Stomach smooth muscle (tissue), 2 donors: ENCODE data around the gene USF3.
"Not testable (repeated sequence)": the region's sequence is repeated elsewhere in the genome, so short reads cannot be mapped to it uniquely, and the experiment has no call there.

Experiments used
- H3K27ac ChIP-seq: one replicate; pipeline ENCODE4 v1.7.0; 2013; ENCODE audit warnings: mild to moderate bottlenecking, low read length, inconsistent platforms
- H3K27me3 ChIP-seq, 2 donors: one replicate each; pipeline ENCODE4 v1.7.0; 2013; ENCODE audit warnings: low read length in 2 of 2; ENCODE audit not compliant: insufficient read depth in 2 of 2, control insufficient read depth in 1 of 2
- H3K36me3 ChIP-seq, 2 donors: one replicate each; pipeline ENCODE4 v1.7.0; 2013; ENCODE audit warnings: low read length in 2 of 2; ENCODE audit not compliant: control insufficient read depth in 2 of 2, insufficient read depth in 2 of 2
- H3K4me1 ChIP-seq: one replicate; pipeline ENCODE4 v1.7.0; 2013; ENCODE audit warnings: low read length; ENCODE audit not compliant: control insufficient read depth, insufficient read depth
- H3K4me3 ChIP-seq, 2 donors: one replicate each; pipeline ENCODE4 v1.7.0; 2013; ENCODE audit warnings: low read length in 2 of 2
- H3K9ac ChIP-seq, 2 donors: one replicate each; pipeline ENCODE4 v1.7.0; 2013; ENCODE audit warnings: low read length in 2 of 2, mild to moderate bottlenecking in 1 of 2
- H3K9me3 ChIP-seq, 2 donors: one replicate each; pipeline ENCODE4 v1.7.0; 2013; ENCODE audit warnings: low read length in 2 of 2; ENCODE audit not compliant: control insufficient read depth in 2 of 2
- donor health status: healthy.
- donor health status: Pancreatic carcinoma.

Gene USF3

GRCh38 chr3:113658107-113658506, 38.3 kb downstream of the USF3 start:
- H3K9me3 ChIP-seq, result no peaks in the 10 kb centered on the region
- no peak overlapping the region for H3K9ac ChIP-seq
- no peak overlapping the region for H3K4me3 ChIP-seq
- H3K36me3 ChIP-seq, result peaks cover 9 to 17% of the 10 kb centered on the region in 2 donors
- no peak overlapping the region for H3K27ac ChIP-seq
- peaks cover 13% of the 10 kb centered on the region for H3K4me1 ChIP-seq
- H3K27me3 ChIP-seq, result no peaks in the 10 kb centered on the region

- Histone ChIP-seq H3K9me3 (no peaks in the 10 kb centered on the region), H3K36me3 (peaks cover 8 to 9% of the 10 kb centered on the region in 2 donors), H3K9ac (no peak overlapping the region), H3K4me1 (no peaks in the 10 kb centered on the region), H3K27me3 (no peaks in the 10 kb centered on the region), H3K4me3 (no peak overlapping the region), H3K27ac (no peak overlapping the region)
Measured at GRCh38 chr3:113654851-113655250, 41.6 kb downstream of the USF3 start.

GRCh38 chr3:113654310-113654709, 42.1 kb downstream of the USF3 start:
- H3K4me1 ChIP-seq, result no peaks in the 10 kb centered on the region

DNA sequence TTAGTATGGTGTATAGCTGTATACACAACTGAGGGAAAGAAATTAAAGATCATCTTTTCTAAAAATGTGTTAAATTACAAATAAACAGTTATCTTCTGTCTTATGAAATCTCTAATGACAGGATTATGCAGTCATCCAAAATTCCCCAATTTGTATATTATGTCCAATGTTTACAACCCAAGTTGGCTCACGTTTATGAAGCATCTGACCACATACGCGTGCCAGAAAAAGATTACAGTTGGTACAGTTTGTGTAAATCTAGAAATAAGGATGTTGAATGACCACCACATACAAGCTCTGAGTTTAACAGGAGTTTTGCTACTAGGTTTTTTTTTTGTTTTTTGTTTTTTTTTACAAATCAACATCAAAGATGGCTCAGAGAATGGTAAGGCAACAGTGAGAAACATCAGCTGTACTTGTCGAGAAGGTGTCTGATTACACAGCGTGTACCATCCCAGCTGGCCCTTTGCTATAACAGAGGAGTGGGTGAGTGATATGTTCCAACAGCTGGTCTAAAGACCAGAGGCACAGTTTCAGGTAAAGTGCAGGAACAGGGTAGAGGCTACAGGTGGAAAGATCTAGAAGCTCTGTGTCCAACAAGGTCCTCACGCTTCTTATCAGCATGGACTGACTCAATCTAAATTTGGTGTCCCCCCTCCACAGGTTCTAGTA, 47.1 kb downstream of the USF3 start:
- Histone ChIP-seq H3K27ac (no peak overlapping the region), H3K36me3 (no peaks in the 10 kb centered on the region), H3K4me1 (no peaks in the 10 kb centered on the region), H3K4me3 (no peak overlapping the region), H3K9ac (no peak overlapping the region), H3K27me3 (no peaks in the 10 kb centered on the region), H3K9me3 (no peaks in the 10 kb centered on the region)

More at GRCh38 chr3:113654310-113654709, 42.1 kb downstream of the USF3 start:
- Histone ChIP-seq H3K27ac (no peak overlapping the region), H3K4me3 (no peak overlapping the region), H3K9me3 (no peaks in the 10 kb centered on the region), H3K36me3 (peaks cover 7 to 9% of the 10 kb centered on the region in 2 donors), H3K27me3 (no peaks in the 10 kb centered on the region), H3K9ac (no peak overlapping the region)

DNA sequence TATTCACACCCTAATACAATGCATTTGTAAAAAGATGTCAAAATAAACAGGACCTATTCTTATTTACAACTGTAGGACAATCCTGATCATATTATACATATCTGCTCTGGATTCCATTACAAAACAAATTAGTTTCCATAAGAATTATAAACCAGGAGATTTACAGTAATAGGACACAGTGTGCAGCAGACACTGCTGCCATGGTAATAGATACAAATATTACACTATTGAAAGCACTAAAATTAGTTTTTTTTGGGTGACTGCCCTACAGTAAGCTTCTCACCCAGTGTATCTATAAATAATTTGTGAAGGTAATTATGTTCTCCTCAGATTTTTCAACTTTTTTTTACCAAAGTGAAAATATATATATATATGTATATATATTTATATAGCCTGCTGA, 47.9 kb downstream of the USF3 start:
- Histone ChIP-seq H3K9me3 (no peaks in the 10 kb centered on the region), H3K9ac (no peak overlapping the region), H3K27ac (no peak overlapping the region), H3K27me3 (no peaks in the 10 kb centered on the region), H3K4me1 (no peaks in the 10 kb centered on the region), H3K4me3 (no peak overlapping the region), H3K36me3 (no peaks in the 10 kb centered on the region)

DNA sequence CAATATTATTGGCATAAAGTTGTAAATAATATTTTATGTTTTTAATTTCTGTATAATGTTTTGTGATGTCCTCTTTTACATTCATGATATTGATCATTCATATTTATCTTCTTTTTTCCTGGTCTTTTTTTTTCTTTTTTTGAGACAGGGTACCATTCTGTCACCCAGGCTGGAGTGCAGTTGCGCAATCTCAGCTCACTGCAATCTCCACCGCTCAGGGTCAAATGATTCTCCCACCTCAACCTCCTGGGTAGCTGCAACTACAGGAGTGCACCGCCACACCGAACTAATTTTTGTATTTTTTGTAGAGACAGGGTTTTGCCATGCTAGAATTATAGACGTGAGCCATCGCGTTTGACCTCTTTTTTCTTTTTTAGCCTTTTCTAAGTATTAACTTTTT, 52.9 kb downstream of the USF3 start:
- no peak overlapping the region for H3K9ac ChIP-seq
- no peaks in the 10 kb centered on the region for H3K36me3 ChIP-seq
- H3K27ac ChIP-seq, result no peak overlapping the region
- H3K4me3 ChIP-seq, result no peak overlapping the region
- no peaks in the 10 kb centered on the region for H3K9me3 ChIP-seq
- no peaks in the 10 kb centered on the region for H3K27me3 ChIP-seq
- no peaks in the 10 kb centered on the region for H3K4me1 ChIP-seq

- no peak overlapping the region for H3K4me3 ChIP-seq
- H3K36me3 ChIP-seq, result no peaks in the 10 kb centered on the region
- H3K4me1 ChIP-seq, result no peaks in the 10 kb centered on the region
- no peaks in the 10 kb centered on the region for H3K27me3 ChIP-seq
- H3K9ac ChIP-seq, result no peak overlapping the region
- no peak overlapping the region for H3K27ac ChIP-seq
- no peaks in the 10 kb centered on the region for H3K9me3 ChIP-seq
Measured at GRCh38 chr3:113638910-113639309, 57.5 kb downstream of the USF3 start.

- no peaks in the 10 kb centered on the region for H3K36me3 ChIP-seq
- H3K9me3 ChIP-seq, result no peaks in the 10 kb centered on the region
- H3K4me1 ChIP-seq, result no peaks in the 10 kb centered on the region
- no peaks in the 10 kb centered on the region for H3K27me3 ChIP-seq
- H3K27ac ChIP-seq, result no peak overlapping the region
- H3K4me3 ChIP-seq, result no peak overlapping the region
- H3K9ac ChIP-seq, result no peak overlapping the region
Measured at GRCh38 chr3:113637756-113638155, 58.7 kb downstream of the USF3 start.

GRCh38 chr3:113636034-113636433, 60.4 kb downstream of the USF3 start:
- not testable (repeated sequence) for H3K4me3 ChIP-seq, H3K9me3 ChIP-seq, H3K27me3 ChIP-seq, H3K27ac ChIP-seq, H3K9ac ChIP-seq, H3K36me3 ChIP-seq, H3K4me1 ChIP-seq

DNA sequence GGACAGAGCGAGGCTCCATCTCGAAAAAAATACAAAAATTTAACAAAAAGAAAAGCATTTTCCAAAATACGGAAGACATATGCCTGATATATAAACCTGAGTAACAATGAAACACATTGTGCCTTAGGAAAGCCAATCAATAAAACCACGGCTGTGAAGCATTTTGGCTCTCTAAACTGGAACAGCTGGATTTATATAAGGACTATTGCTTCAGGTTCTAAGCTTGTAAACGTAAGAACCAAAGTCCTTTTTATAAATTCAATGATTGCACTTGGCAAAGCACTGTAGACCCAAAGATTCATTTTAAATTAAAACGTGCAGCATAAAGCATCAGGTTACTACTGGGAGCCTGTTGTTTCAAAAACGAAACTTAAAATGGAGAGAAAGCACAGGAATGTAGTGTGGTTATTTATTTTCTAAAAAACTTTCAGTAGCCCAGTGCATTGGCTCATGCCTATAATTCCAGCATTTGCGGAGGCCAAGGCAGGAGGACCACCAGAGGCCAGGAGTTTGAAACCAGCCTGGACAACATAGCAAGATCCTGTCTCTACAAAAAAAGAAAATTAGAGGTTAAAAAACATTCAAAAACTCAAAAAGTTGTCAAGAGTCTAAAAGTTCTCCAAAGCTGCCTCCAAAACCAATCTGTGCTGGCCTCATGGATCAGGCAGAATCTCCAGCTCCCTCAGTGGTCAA, 61.5 kb downstream of the USF3 start:
- Histone ChIP-seq H3K27me3 (no peaks in the 10 kb centered on the region), H3K36me3 (no peaks in the 10 kb centered on the region), H3K9me3 (no peaks in the 10 kb centered on the region), H3K4me3 (no peak overlapping the region), H3K9ac (no peak overlapping the region), H3K4me1 (peaks cover 7% of the 10 kb centered on the region), H3K27ac (no peak overlapping the region)

DNA sequence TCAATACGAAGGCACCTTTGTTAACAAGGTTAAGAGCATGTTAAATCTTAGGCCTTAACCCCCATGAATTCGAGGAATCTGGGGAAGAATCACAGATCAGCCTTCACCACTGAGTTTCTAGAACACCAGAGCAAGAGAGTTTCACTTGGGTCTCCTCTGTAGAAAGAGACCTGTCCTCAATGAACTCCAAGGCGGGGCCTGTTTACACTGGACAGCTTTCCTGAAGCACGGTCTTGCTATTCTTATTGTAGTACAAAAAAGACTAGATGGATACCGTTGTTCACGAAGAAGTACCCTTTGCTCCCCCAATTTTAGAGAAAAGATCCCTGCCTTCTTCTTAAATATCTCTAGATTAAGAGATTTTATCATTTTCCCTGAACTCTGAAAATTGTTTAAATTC, 64.9 kb downstream of the USF3 start:
- no peak overlapping the region for H3K27ac ChIP-seq
- no peak overlapping the region for H3K4me3 ChIP-seq
- H3K4me1 ChIP-seq, result peaks cover 24% of the 10 kb centered on the region

More for the DNA sequence above, 64.9 kb downstream of the USF3 start:
- Histone ChIP-seq H3K9ac (no peak overlapping the region), H3K36me3 (no peaks in the 10 kb centered on the region), H3K27me3 (no peaks in the 10 kb centered on the region), H3K9me3 (no peaks in the 10 kb centered on the region)
